ENCODE measurements around the gene SGMS1.
"Not testable (repeated sequence)": the region's sequence is repeated elsewhere in the genome, so short reads cannot be mapped to it uniquely, and the experiment has no call there.

SGMS1 gene

GRCh38 chr10:50578949-50579348, 44.8 kb downstream of the SGMS1 start:
- no peak for DNase-seq

GRCh38 chr10:50577681-50578350, 45.9 kb downstream of the SGMS1 start:
- DNase-seq, result peak; percentile 66

DNA sequence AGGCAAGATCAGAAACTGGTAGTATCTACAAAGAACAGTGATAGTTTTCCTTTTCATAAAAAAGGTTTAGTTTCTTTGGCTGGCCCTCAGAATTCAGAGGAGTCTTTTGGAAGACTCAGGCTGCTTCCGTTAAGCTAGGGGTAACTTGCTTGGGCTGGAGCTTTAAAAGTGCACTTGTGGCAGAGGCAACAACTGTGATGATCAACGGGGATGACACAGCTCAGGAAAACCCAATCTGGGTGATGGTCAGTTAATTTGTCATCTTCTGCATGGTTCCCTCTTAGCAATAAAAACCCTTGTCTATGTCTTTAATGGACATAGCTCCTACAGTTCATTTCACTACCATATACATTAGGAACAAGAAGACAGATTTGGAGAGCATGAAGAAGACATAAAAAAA, 46.7 kb downstream of the SGMS1 start:
- no peak for DNase-seq

DNA sequence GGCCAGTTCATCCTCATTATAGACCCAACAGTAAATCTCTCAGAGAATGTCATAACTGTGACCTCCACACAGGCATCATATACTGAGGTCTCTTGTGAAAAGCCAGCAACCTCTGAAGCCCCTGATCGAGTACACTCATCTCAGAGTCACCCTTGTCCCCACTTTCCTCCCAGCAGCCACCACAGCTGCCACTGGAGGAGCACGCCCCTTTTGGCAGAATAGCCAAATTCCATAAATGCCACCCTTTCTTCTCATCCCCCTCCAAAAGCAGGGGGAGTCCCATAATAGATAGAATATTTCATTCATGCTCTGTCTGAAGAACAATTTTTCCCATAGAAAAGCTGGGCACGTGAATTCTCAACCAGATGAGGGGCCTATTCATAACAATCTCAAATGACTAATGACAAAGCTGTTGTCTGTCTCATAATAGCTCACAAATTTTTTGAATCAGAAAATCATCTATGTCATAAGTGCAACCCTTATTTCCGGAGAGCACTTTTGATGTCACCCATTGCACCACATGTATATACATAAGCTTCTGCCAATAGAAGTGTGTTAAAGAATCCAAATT, 47.4 kb downstream of the SGMS1 start:
- DNase-seq, result no peak

DNA sequence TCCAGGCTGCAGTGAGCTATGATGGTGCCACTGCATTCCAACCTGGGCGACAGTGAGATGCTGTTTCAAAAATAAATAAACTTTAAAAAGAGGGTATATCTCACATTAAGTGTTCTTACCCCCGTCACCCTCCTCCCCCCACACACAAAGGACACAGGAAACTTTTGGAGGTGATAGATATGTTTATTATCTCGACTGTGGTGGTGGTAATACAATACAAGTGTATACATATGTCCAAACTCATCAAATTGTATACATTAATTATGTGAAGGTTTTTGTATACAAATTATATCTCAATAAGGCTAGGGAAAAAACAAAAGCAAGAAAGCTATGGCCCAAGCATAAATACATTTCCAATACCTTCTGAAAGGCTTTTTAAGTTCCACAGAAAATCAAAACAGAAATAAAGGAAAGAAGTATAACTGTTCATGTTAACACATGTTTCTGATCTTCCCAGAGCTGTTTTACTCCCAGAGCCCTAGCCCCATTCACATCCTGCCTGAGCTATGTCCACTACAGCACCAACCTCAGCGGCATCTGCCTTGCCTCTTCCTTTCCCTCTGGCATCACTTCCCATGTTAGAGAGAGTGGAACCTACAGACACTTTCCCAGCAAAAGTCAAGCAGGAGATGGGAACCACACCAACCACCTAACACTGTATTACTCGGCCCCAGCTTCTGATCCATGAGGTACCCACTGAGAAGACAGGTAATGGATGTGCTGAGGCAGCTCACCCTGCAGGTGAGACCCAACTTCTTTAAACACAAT, 48.1 kb downstream of the SGMS1 start:
- DNase-seq, result no peak

DNA sequence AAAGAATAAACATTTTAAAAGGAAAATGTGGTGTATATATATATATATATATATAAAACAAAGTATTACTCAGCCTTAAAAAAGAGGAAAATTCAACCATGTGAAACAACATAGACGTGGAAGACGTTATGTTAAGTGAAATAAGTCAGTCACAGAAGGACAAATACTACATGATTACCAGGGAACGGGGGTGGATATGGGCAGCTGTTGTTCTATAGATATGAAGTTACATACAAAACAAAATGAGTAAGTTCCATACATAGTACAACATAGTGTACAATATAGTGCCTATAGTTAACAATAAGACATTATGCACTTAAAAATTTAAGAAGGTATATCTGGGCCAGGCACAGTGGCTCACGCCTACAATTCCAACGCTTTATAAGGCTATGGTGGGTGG, 48.8 kb downstream of the SGMS1 start:
- DNase-seq, result no peak

DNA sequence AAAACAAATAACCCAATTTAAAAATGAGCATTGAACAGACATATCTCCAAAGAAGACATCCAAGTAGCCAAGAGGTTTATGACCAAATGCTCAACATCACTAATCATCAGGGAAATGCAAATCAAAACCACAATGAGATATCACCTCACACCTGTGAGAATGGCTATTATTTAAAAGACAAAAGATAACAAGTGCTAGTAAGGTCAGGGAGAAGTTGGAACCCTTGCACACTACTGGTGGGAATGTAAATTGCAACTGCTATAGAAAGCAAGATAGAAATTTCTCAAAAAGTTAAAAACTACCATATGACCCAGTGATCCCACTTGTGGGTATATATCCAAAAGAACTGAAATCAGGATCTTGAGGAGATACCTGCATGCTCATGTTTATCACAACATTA, 49.5 kb downstream of the SGMS1 start:
- no peak for DNase-seq

DNA sequence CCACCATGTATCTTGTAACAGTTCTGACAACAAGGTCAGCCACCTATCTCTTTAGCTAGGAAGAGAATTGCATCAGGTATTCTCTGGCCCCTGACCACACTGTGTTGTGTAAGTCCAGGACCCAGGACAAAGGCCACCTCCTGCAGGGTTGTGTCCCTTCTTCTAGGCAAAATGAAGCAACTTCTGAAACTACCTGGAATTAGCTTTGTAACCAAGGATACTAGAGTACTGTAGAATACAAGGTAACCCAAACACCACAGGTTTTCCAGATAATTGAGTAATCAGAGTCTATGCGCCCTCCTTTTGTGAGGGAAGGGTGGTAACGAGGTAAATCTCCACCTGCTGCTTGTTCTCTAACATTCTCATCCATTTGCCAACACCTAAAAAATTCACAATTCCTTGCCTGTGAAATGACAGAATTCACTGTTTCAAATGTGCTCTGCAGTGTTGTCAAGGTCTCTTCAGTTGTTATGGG, 51.7 kb downstream of the SGMS1 start:
- DNase-seq, result no peak

DNA sequence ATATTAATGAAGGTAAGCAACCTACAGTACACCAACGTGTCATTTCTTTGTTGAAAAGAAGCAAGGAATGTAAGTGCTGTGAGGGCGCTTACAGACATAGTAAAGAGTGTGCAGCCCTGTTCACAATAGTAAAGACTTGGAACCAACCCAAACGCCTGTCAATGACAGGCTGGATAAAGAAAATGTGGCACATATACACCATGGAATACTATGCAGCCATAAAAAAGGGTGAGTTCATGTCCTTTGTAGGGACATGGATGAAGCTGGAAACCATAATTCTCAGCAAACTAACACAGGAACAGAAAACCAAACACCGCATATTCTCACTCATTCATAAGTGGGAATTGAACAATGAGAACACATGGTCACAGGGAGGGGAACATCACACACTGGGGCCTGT, 55.0 kb downstream of the SGMS1 start:
- DNase-seq, result not testable (repeated sequence)

DNA sequence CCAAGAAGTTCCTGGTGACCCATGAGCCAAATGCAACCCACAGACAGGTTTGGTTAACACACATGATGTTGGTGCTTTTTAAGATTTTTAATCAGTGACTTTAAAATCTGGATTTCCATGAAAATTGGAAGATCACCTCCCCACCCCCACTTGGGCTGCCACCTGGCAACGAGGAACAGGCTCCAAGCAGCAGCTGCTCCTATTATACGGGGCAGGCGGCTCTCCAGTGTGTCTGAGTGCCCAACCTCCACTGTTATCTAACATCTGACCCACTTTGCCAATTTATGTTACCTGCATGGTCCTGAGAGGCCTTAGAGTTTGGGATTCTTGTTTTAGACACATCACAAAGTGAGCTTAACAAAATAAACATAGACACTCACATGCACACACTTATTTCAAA, 56.4 kb downstream of the SGMS1 start:
- DNase-seq, result no peak

DNA sequence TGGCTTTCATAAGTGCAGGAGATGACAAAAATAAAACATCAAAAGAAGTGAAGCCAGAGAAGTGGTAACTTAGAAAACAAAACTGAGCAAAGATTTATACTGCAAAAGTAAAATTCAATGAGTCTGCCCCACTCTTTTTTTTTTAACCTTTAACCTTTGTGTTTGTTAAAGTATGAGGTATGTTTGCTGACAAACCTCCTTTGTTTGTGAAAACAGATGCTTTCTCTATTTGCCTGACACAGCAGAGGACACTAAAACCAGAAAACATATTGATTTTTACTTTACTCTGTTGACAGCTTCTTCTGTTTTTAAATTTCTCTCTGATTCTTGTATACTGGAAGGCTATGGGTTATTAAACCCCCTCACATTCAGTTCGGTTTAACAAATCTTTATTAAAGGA, 57.6 kb downstream of the SGMS1 start:
- no peak for DNase-seq

- DNase-seq, result no peak
Measured at GRCh38 chr10:50565301-50566083, 58.3 kb downstream of the SGMS1 start.

DNA sequence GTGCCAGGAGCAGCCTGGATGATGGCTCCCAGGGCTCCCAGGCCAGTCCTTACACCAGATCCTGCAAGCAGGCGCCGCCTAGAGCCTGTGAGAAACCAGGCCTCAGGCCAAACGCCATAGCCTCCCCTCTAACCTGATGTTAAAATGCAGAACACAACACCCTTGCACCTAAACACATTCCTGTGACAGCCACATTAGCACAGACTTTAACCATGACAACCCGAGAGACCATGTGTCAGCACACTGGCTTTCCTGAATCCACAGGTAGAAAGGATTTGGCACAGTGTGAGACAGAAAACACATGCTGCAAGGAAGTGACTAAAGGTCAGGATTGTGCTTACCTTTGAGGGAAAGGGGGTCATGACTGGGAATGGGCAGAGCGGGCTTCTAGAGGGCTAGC, 59.9 kb downstream of the SGMS1 start:
- DNase-seq, result no peak

DNA sequence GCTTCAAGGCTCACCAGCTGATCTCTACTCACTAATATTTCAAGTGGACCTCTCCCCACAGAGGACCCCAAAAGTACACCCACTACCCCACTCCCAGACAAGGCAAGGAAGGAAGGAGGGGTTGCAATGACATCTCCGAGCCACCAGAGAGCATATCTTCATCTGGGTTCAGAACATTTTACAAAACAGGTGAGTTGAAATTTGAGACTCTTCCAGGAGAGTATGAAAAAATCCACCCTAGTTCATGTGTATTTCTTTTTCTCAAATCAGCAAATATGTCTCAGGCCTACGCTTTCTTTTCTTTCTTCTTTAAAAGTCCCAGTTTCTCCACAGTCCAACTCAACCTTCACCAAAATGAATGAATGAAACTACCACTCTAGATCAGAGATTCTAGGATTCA, 61.9 kb downstream of the SGMS1 start:
- no peak for DNase-seq

DNA sequence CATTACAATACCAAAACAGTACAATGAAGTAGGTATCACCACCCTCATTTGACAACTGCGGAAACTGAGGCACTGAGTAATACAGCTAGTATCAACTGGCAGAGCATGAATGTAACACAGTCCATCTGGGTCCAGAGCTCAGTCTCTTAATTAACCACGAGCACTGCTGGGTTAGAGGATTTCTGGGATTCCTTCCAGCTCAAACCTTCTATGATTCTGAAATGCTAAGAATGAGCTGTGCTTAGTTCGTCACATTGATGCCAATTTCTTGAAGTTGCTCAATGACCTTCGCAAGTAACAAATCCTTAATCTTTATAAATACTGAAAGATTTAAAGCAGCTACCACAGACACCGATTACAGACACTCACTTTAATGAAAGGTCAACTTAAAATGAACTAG, 62.5 kb downstream of the SGMS1 start:
- no peak for DNase-seq

DNA sequence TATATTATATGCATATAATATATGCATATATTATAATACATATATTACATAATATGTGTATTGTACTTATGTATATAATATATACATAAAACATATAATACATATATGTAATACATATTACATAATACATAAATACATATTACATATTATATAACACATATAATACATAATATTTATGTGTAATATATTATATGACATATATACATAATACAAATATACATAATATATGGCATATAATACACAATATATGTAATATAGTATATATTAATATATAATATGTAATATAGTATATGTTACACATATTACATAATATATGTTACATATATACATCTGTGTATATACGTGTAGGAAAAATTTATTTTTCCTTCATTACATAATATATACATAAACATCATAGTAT, 63.4 kb downstream of the SGMS1 start:
- no peak for DNase-seq

GRCh38 chr10:50558371-50558770, 65.4 kb downstream of the SGMS1 start:
- DNase-seq, result no peak

DNA sequence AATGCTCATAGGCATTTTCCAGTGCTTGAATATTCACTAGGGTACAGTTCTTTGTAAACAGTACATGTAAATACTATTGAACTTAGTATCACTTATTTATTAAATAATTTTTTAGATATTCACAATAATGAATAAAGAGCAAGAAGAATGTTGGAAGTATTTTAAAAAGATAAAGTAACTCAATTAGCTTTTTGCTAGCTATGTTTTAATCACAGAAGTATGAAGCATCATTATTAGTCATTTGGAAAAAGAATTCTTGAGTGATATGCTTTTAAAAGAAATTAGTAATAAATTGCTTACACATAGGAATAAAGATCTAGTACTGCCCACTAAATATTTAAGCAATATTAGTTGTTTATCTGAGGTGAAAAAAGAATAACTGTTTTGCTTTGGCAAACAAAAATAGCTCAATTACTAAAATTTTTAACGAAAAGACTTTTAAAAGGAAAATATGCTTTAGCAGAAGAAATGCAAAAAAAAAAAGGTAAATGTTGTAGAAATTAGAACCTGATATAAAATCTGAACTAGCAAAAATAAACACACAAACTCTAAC, 66.5 kb downstream of the SGMS1 start:
- no peak for DNase-seq

- no peak for DNase-seq
Measured at GRCh38 chr10:50556237-50557120, 67.3 kb downstream of the SGMS1 start.

- no peak for DNase-seq
Measured at GRCh38 chr10:50554995-50555568, 68.7 kb downstream of the SGMS1 start.

DNA sequence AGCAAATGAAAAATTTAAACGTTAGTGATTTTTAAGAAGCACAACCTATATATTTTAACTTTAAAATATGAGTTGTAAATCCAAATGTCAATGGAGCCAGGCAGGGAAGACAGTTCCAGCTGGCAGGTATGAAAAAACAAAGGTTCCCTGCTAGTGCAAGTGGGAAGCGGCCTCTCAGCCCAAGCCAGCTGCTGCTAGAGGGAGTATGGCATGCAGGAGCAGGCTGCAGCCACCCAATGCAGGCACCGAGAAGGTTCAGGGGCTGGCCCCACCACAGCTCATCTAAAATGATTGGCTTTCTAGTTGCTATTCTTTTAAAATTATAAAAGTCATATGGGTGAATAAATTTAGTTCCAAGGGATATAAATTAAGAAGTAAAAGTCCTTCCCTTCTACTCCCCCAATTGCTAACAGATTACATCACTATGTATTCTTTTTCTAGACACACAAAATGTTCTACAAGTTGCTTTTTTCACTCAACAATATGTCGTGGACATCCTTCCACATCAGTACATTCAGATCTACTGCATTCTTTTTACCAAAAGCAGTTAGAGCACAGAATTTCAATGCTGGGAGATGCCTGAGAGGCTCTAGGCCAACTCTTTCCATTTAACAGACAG, 69.3 kb downstream of the SGMS1 start:
- DNase-seq, result no peak
